Measurements from ENCODE around the gene HOXD4.

HOXD4 gene

DNA sequence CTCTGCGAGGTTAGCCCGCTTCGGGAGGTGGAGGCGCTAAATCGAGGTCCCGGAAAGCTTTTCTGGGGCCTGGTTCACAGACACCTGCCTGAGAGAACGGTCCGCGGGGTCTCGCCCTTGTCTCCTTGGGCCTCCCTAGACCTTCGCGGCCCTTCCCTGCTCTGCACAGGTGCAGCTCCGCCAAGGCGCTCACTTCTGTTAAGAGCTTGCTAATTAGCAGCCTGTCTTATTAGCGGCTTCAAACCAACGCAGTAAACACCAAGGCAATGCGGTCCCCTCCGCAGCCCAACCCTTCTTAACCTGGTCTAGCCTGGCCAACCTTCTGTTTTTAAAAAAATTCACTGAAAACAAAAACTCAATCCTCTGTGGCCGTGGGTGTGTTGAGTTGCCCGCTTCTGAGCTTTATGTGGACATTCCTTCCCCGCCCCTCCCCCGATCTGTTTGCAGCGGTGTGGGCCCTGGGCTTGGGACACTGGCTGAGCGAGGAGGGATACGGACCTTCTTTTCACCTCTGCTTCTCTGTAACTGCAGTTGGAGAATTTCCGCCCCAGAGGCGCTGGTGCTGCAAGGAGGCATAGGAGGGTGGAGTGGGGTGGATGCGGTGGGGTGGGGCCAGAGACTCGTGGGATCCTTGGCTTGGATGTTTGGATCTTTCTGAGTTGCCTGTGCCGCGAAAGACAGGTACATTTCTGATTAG is 3.4 kb upstream of the HOXD4 start:
- Mint-ChIP-seq H3K27me3 (peaks cover 100% of the 10 kb centered on the region), H3K4me1 (no peaks in the 10 kb centered on the region), H3K27ac (no peak overlapping the region), H3K9me3 (no peaks in the 10 kb centered on the region), H3K4me3 (no peak overlapping the region), H3K36me3 (no peaks in the 10 kb centered on the region)
- CTCF ChIA-PET, result no interaction called here
- DNase-seq, result no peak

DNA sequence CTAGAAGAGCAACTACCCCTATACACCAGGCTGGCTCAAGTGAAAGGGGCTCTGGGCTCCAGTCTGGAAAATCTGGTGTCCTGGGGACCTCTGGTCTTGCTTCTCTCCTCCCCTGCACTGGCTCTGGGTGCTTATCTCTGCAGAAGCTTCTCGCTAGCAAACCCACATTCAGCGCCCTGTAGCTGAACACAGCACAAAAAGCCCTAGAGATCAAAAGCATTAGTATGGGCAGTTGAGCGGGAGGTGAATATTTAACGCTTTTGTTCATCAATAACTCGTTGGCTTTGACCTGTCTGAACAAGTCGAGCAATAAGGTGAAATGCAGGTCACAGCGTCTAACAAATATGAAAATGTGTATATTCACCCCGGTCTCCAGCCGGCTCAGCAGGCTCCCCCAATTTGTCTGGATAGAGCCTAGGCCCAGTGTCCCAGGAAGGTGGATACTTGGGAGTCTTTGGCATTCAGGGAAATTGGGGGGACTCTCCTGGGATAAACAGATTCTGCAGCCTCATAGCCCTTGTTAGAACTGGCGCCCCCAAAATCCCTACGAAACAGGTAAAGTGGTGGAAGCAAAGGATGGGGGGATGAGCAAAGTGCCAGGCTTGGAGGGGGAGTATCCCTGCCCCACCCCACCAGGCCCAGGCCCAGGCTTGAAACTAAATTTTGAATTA is 2.5 kb upstream of the HOXD4 start:
- no peaks in the 10 kb centered on the region for H3K4me1 Mint-ChIP-seq
- H3K27ac Mint-ChIP-seq, result no peak overlapping the region
- CTCF ChIA-PET, result no interaction called here
- DNase-seq, result no peak
- H3K36me3 Mint-ChIP-seq, result no peaks in the 10 kb centered on the region
- no peaks in the 10 kb centered on the region for H3K9me3 Mint-ChIP-seq
- peaks cover 100% of the 10 kb centered on the region for H3K27me3 Mint-ChIP-seq
- no peak overlapping the region for H3K4me3 Mint-ChIP-seq

DNA sequence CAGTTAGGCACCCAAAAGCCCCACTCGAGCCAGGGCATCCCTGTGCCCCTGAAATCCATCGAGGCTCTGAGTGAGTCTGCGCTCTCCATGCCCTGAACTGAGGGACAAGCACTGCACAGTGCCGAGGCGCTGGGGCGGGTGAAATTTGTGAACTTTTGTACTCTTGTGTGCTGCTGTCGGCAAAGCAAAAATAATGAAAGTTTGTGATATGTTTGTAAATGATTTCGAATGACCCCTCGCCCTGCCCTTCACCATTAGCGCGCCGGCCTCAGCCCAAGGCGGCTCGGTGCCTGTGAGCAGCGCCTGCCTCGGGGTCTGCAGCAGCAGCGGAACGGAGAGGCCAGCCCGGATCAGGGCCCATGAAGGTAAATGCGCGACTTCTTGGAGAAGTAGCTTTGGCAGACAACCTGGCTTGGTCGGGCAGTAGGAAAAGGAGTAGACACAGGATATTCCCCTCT is 1.8 kb upstream of the HOXD4 start:
- no peak for DNase-seq
- no peaks in the 10 kb centered on the region for H3K9me3 Mint-ChIP-seq
- CTCF ChIA-PET, result no interaction called here
- no peak overlapping the region for H3K4me3 Mint-ChIP-seq
- H3K4me1 Mint-ChIP-seq, result no peaks in the 10 kb centered on the region
- no peak overlapping the region for H3K27ac Mint-ChIP-seq
- peaks cover 100% of the 10 kb centered on the region for H3K27me3 Mint-ChIP-seq
- H3K36me3 Mint-ChIP-seq, result no peaks in the 10 kb centered on the region

DNA sequence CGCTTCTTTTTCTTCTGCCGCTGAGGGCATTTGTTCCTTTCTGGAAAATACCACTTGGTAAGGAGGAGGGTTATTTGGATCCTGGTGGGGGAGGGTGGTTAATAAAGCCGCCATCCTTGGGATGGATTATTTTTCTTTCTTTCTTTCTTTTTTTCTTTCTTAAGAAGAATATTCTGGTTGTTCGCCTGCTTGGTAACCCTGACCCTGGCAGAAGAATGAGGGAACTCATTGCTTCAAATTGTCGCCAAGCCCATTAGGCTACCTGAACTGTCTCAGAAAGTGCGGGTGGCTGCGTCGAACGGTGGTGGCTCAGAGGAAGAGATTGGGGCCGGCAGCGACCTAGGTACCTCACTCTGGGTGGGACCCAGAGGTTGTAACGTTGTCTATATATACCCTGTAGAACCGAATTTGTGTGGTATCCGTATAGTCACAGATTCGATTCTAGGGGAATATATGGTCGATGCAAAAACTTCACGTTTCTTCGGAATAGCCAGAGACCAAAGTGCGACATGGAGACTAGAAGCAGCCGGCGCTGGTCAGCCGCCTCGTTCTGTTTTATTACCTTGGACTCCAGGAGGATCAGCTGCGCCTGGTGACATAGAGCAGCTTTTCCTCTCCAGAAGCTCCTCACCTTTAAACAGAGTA is 1.3 kb upstream of the HOXD4 start:
- DNase-seq, result no peak
- CTCF ChIA-PET, result interaction anchor here (1.2 to 1.9 kb wide), 3 partner anchors 9 to 305 kb away, joined by 4 to 8 read pairs (median 6); no protein-coding TSS in a partner anchor
- Mint-ChIP-seq H3K9me3 (no peaks in the 10 kb centered on the region), H3K27ac (no peak overlapping the region), H3K36me3 (no peaks in the 10 kb centered on the region), H3K27me3 (peaks cover 100% of the 10 kb centered on the region), H3K4me3 (no peak overlapping the region), H3K4me1 (no peaks in the 10 kb centered on the region)

DNA sequence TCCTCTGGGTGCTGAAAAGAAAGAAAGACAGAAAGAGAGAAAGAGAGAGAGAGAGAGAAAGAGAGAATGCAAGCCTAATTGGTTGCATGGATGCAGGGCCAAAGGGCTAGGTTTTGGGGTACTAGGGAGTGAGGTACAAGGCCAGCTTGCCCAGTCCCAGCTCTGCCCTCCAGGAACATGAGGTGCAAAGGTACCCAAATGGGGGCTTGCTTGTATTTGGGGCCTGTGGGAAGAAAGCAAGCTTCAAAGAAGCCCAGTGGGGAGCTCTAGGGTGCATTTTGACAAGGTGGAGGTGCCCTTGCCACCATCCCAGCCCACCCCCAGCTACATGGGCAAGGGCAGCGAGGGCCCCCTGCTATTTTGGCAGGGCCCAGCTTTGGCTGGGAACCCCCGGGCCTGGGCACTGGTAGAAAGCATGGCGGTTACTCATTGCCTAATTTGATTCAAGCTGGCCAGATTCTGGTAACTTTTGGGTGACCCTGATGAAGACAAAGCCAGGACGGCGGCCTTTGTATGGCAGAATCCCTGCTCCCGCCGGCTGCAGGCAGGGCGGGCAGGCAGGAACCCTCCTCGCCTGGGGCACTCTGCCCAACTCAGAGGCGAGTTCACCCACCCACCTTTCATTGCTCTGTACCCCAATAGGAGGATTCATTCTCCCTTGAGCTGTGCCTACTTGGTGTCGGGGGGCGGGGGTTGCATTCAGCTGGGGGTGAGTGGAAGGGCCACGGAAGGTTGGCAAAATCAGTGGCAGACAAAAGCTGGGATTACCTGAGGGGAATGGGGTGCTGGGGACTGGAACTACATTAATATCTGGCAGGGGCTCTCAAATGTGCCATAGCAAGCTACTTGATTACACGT is 537 bp upstream of the HOXD4 start:
- Mint-ChIP-seq H3K27me3 (peaks cover 100% of the 10 kb centered on the region), H3K4me3 (no peak overlapping the region), H3K27ac (no peak overlapping the region), H3K4me1 (no peaks in the 10 kb centered on the region), H3K36me3 (no peaks in the 10 kb centered on the region), H3K9me3 (no peaks in the 10 kb centered on the region)
- no peak for DNase-seq
- CTCF ChIA-PET, result interaction anchor here (1.2 to 1.9 kb wide), 3 partner anchors 10 to 305 kb away, joined by 4 to 8 read pairs (median 6); no protein-coding TSS in a partner anchor

DNA sequence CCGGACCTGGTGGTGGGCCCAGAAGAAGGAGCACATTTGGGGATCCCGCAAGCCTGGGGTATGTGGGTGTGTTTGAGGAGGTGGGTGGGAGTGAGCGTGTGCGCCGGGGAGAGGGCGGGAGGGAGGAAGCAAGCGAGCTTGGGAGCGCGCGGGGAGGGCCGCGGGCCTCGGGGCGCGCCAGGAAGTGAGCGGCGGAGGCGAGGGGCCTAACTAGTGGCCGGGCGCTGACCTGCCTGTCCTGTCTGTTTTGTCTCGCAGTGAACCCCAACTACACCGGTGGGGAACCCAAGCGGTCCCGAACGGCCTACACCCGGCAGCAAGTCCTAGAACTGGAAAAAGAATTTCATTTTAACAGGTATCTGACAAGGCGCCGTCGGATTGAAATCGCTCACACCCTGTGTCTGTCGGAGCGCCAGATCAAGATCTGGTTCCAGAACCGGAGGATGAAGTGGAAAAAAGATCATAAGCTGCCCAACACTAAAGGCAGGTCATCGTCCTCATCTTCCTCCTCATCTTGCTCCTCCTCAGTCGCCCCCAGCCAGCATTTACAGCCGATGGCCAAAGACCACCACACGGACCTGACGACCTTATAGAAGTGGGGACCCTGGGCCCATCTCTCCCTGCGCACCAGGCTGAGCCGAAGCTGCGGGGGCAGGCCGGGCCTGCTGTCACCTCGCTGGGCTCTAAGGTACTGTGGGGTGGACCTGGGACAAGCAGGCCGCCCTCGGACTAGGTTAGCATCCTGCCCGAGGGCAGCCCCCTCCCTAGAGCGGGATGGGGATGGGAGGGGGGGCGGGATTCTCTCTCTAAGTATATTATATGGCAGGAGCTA is 1.2 kb downstream of the HOXD4 start:
- CTCF ChIA-PET, result interaction anchor here (0.9 kb wide), 1 partner anchor 12 kb away, joined by 4 read pairs; no protein-coding TSS in a partner anchor
- H3K4me3 Mint-ChIP-seq, result no peak overlapping the region
- no peaks in the 10 kb centered on the region for H3K4me1 Mint-ChIP-seq
- DNase-seq, result no peak
- no peaks in the 10 kb centered on the region for H3K36me3 Mint-ChIP-seq
- H3K27ac Mint-ChIP-seq, result no peak overlapping the region
- H3K27me3 Mint-ChIP-seq, result peaks cover 98% of the 10 kb centered on the region
- H3K9me3 Mint-ChIP-seq, result no peaks in the 10 kb centered on the region

DNA sequence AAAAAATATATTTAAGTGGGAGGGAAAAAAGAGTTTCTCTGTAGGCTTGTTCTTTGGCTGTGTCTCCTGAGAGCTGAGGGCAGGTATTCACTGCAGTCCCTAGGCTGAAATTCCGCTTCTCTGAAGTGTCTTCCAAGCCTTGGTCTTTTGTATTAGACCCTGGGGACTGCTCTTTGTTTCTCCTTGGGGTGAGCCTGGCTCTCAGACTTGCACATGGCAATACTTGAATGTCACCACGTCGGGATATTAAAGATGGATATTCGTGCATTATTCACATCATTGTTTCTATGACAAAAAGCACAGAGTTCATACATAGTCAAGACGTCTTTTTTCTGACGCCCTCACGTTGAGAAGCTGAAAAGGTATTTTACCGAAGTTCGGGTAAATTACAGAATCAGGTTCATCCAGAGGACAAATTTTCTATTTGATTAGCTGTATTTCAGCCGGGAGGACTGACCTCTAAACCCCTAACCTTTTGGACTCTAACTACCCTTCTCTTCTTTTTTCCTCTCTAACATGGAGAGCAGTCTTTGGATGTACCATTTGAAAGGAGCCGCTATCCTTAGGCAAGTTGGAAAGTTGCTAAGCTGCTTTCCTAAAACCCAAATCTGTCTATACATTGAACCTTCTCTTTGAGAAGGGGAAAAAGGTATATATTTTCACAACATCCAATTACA is 3.4 kb downstream of the HOXD4 start:
- H3K9me3 Mint-ChIP-seq, result no peaks in the 10 kb centered on the region
- DNase-seq, result no peak
- CTCF ChIA-PET, result interaction anchor here (1.2 to 1.7 kb wide), 3 partner anchors 11 to 28 kb away, joined by 3 read pairs; no protein-coding TSS in a partner anchor
- peaks cover 3% of the 10 kb centered on the region for H3K36me3 Mint-ChIP-seq
- no peak overlapping the region for H3K4me3 Mint-ChIP-seq
- peaks cover 3% of the 10 kb centered on the region for H3K4me1 Mint-ChIP-seq
- H3K27me3 Mint-ChIP-seq, result peaks cover 98% of the 10 kb centered on the region
- H3K27ac Mint-ChIP-seq, result no peak overlapping the region

DNA sequence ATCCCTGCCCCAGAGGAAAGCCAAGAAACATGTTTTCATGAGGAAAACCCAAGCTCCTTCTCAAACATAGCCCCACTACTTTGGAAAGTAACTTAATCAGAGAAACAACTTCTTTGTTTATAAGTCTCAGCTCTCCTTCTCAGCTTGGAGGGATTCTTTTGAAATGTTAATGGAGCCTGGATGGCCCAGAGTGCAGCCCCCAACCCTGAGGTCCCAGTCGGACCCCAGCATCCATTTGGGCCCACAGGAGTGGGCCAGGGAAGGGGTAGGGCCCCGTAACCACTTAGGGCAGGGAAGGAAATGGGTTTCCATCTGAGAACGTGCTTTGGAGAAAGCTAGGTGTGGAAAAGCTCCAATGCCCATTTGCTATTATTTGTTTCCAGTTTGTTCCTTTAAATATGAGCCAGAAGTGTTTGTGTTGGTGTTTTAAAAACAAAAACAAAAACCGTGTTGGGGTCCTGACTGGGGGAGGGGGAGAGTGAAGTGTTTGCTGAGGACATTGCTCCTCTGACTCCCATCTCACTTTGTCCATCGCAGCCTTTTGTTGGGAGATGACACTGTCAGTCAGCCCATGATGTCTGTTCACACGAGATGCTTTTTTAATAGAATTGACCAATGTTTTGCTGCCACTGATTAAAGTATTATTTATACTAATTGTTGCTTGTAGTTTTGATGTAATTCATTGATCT is 4.2 kb downstream of the HOXD4 start:
- no peak overlapping the region for H3K4me3 Mint-ChIP-seq
- DNase-seq, result no peak
- peaks cover 3% of the 10 kb centered on the region for H3K36me3 Mint-ChIP-seq
- H3K9me3 Mint-ChIP-seq, result no peaks in the 10 kb centered on the region
- peaks cover 4% of the 10 kb centered on the region for H3K4me1 Mint-ChIP-seq
- peaks cover 98% of the 10 kb centered on the region for H3K27me3 Mint-ChIP-seq
- H3K27ac Mint-ChIP-seq, result no peak overlapping the region
- CTCF ChIA-PET, result interaction anchor here (1.2 to 1.7 kb wide), 3 partner anchors 12 to 29 kb away, joined by 3 read pairs; no protein-coding TSS in a partner anchor

DNA sequence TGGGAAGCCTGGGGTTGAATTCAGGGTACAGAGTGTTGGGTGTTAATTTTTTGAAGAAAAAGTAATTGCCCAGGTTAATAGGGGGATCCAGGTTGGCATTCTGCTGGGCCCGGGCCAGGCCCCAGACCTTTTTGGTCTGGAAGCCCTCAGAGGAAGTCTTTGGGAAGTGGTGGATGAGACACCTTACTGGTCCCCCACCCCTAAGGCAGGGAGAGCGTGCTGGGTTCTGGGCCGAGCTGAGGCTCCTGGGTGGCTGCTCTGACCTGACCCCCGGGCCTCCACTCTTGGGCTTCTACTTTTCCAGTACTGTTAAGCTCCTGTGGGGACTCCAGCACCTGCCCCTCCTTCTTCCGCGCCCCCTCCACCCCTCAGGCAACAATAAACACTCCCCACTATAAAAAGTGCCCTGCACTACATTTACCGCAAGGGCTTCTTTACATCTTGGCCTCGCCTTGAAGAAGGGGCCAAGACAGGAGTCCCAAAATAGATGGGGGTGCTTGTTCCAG is 5.0 kb downstream of the HOXD4 start:
- no peak overlapping the region for H3K4me3 Mint-ChIP-seq
- CTCF ChIA-PET, result no interaction called here
- no peak for DNase-seq
- peaks cover 98% of the 10 kb centered on the region for H3K27me3 Mint-ChIP-seq
- no peaks in the 10 kb centered on the region for H3K9me3 Mint-ChIP-seq
- H3K4me1 Mint-ChIP-seq, result peaks cover 5% of the 10 kb centered on the region
- no peak overlapping the region for H3K27ac Mint-ChIP-seq
- H3K36me3 Mint-ChIP-seq, result peaks cover 3% of the 10 kb centered on the region

DNA sequence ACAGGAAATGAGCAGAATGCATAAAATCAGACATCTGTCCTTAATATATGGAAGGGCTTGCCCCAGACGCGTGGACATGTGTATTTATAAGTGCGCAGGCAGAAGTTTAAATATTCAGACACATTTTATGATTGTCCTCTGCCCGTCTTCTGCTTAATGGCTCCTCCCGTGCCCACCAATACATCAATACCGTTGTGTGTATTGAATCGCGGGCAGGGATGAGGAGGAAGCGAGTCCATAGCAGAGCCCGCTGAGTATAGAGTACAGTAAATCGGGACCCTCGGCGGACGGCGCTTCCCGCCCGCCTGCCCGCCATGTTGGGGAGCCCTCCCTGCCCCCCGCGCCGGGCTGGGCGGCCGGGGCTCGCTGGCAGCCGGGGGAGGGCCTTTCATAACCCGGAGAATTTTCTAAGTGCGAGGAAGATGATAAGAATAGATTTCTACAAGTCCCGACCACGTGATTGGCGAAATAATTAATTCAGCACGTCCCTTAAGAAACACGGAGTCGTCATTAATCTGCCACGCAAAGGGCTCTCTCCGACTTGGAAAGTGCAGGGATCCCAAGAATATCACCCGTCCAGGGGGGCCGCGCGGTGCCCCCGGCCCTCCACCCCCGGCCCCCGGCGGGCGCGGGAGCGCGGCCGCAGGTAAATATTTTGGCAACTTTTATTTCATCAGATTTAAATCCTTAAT is 5.6 kb downstream of the HOXD4 start, which contains the start of gene HOXD3:
TSS of gene HOXD3 (plus strand) at position 501 of the 692 bp plus-strand sequence. CDS start 11,808 bp downstream, outside the sequence.
- no peak for DNase-seq
- peak within 1 kb of the TSS; percentile 70 for H3K27ac Mint-ChIP-seq
- H3K9me3 Mint-ChIP-seq, result no peaks in the 10 kb centered on the region
- peak within 1 kb of the TSS; percentile 44 for H3K4me3 Mint-ChIP-seq
- H3K36me3 Mint-ChIP-seq, result peaks cover 3% of the 10 kb centered on the region
- H3K27me3 Mint-ChIP-seq, result peaks cover 98% of the 10 kb centered on the region
- H3K4me1 Mint-ChIP-seq, result peaks cover 5% of the 10 kb centered on the region
- CTCF ChIA-PET, result no interaction called here

DNA sequence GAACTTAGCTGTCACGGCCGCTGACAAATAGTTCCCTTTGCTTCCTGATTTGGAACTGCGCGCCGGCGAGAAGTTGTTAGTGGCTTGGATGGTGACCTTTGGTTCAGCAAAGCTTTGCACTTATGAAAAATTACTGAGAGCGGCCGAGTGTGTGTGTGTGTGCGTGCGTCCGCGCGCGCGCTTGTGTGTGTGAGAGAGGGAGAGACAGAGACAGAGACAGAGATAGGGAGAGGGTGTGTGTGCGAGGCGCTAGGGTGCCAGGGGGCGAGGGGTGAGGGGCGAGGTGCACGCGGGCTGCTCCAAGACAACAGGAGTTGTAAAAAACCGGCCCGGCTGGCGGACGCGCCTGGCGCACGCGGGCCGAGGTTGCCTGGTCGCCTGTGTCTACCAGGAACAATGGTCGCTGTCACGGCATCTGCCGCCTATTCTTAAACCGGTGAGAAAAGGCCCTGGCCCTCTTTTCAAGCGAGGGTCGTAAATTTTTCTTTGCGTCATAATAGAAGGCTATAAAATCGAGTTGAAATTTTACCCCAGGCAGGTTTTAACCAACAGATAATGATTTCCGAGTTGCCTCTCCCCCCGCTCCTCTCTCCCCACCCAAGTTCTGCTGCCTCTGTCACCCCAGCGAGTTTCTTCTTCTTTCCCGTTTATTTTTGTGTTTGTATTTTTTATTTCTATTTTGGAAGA is 6.3 kb downstream of the HOXD4 start:
- no peaks in the 10 kb centered on the region for H3K9me3 Mint-ChIP-seq
- DNase-seq, result no peak
- peak overlapping the region; percentile 44 for H3K4me3 Mint-ChIP-seq
- H3K27me3 Mint-ChIP-seq, result peaks cover 98% of the 10 kb centered on the region
- H3K27ac Mint-ChIP-seq, result peak overlapping the region; percentile 70
- CTCF ChIA-PET, result interaction anchor here (0.6 kb wide), 1 partner anchor 73 kb away, joined by 3 read pairs; no protein-coding TSS in a partner anchor
- H3K36me3 Mint-ChIP-seq, result peaks cover 3% of the 10 kb centered on the region
- peaks cover 5% of the 10 kb centered on the region for H3K4me1 Mint-ChIP-seq

All from activated naive CD4-positive, alpha-beta T cell treated with anti-CD3 and anti-CD28 coated beads, Interleukin-2, amount 10 ng/mL, durations not matched to agents 7 days and 5 days (primary cell).